OCI-M2 (cell line): ENCODE measurements around the gene ITGAD.

Source experiments
- DNase-seq: peaks from one replicate; lab custom pipeline; 2025; ENCODE audit not compliant: unreplicated experiment; lab: John Stamatoyannopoulos, UW

Gene ITGAD

GRCh38 chr16:31393056-31393455 lies at the start of gene ITGAD:
ITGAD (plus strand) TSS chr16:31393335; CDS start chr16:31393361, 26 bp downstream.
- DNase-seq, result no peak

- DNase-seq, result no peak
Observed at GRCh38 chr16:31344712-31345111, 48.4 kb upstream of the ITGAD start.

- DNase-seq, result no peak
Observed at GRCh38 chr16:31347445-31347844, 45.7 kb upstream of the ITGAD start.

- DNase-seq, result no peak
Observed at GRCh38 chr16:31348579-31348978, 44.6 kb upstream of the ITGAD start.

GRCh38 chr16:31350275-31351005 lies 42.7 kb upstream of the ITGAD start:
- no peak for DNase-seq

- DNase-seq, result no peak
Observed at GRCh38 chr16:31351246-31351941, 41.7 kb upstream of the ITGAD start.

- no peak for DNase-seq
Observed at GRCh38 chr16:31351942-31352325, 41.2 kb upstream of the ITGAD start.

GRCh38 chr16:31352376-31353115 lies 40.6 kb upstream of the ITGAD start:
- no peak for DNase-seq

- DNase-seq, result no peak
Observed at GRCh38 chr16:31354394-31355291, 38.5 kb upstream of the ITGAD start, which contains the start of gene ITGAX. ITGAX (plus strand) TSS chr16:31355176; CDS start chr16:31355255, 79 bp downstream.

- DNase-seq, result no peak
Observed at GRCh38 chr16:31355431-31356100, 37.6 kb upstream of the ITGAD start.

GRCh38 chr16:31356566-31357323 lies 36.4 kb upstream of the ITGAD start:
- no peak for DNase-seq

GRCh38 chr16:31357324-31358109 lies 35.6 kb upstream of the ITGAD start:
- DNase-seq, result no peak

- no peak for DNase-seq
Observed at GRCh38 chr16:31360251-31360650, 32.9 kb upstream of the ITGAD start.

GRCh38 chr16:31361201-31362110 lies 31.7 kb upstream of the ITGAD start:
- no peak for DNase-seq

- DNase-seq, result no peak
Observed at GRCh38 chr16:31362476-31363405, 30.4 kb upstream of the ITGAD start.

GRCh38 chr16:31363721-31364120 lies 29.4 kb upstream of the ITGAD start:
- DNase-seq, result no peak

- DNase-seq, result no peak
Observed at GRCh38 chr16:31364421-31364820, 28.7 kb upstream of the ITGAD start.
